HG02610 (cell line): ENCODE data around the gene LGALS1.
A peak's percentile ranks its signal among the peaks of the same experiment; 100 is the strongest.
"Not testable (repeated sequence)": the region's sequence is repeated elsewhere in the genome, so short reads cannot be mapped to it uniquely, and the experiment has no call there.

Experiments
- ATAC-seq: cut with Tn5 transposase; IDR thresholded peaks from one replicate; pipeline ENCODE4 v1.9.1; 2021; ENCODE audit warnings: mild to moderate bottlenecking, moderate library complexity; ENCODE audit not compliant: unreplicated experiment

Gene LGALS1

DNA sequence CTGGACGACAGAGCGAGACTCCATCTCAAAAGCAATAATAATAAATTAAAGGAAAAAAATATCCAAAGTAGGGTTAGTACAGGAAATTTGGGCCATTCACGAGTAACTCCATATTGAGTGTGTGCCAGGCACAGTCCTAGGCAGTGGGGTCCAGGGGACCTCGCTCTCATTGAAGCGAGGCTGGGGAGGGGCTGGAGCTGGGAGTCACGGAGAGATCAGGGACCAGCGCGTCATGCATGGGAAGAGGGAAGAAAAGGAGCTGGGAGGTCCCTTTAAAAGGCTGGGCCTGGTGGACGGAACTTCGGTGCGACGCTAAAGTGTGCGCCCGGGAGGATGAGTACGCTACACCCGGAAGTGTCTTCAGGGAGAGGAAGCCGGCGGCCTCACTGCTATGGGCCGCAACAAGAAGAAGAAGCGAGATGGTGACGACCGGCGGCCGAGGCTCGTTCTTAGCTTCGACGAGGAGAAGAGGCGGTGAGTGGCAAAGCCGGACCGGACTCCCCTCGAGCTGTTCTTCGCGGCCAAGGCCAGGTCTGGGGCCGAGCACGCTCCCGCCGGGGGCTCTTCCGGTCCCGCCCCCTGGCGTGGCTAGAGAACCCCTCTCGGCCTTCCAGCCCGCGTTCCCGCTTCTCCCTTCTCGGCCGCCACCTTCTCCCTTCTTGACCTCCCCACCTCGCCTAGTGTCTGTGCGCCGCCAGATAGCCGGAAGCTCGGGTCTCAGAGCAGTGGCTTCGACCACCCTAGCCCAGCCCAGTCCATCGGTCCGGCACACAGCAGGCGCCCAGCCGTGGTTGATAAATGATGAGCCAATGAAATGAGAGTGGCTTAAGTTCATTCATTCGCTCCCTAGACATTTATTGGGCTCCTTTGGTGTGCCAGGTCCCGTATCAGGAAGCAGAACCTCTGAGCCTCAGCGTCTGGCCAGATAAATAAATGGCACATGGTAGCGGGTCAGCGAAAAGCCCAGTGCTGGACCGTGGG is 10.9 kb downstream of the LGALS1 start, which contains the start of gene NOL12:
TSS of gene NOL12 (plus strand) at position 342 of the 981 bp plus-strand sequence. CDS start at position 392, 50 bp downstream.
- peak; percentile 66 for ATAC-seq

GRCh38 chr22:37690407-37690806 is 15.0 kb downstream of the LGALS1 start:
- ATAC-seq: no peak

- no peak for ATAC-seq
Measured at GRCh38 chr22:37690901-37691504, 15.6 kb downstream of the LGALS1 start.

GRCh38 chr22:37692627-37693285 is 17.3 kb downstream of the LGALS1 start:
- ATAC-seq: no peak

- ATAC-seq: not testable (repeated sequence)
Measured at GRCh38 chr22:37694131-37694530, 18.7 kb downstream of the LGALS1 start.

DNA sequence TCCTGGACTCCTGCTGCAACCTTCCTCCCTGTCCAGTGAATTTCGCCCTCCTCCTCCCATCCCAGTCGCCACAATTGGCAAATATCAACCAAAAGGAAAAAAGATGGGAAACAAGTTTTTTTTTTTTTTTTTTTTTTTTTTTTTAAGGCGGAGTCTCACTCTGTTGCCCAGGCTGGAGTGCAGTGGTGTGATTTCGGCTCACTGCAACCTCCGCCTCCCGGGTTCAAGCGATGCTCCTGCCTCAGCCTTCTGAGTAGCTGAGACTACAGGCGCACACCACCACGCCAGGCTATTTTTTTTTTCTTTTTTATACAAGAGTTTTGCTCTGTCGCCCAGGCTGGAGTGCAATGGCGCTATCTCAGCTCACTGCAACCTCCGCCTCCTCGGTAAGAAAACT is 20.8 kb downstream of the LGALS1 start:
- not testable (repeated sequence) for ATAC-seq

DNA sequence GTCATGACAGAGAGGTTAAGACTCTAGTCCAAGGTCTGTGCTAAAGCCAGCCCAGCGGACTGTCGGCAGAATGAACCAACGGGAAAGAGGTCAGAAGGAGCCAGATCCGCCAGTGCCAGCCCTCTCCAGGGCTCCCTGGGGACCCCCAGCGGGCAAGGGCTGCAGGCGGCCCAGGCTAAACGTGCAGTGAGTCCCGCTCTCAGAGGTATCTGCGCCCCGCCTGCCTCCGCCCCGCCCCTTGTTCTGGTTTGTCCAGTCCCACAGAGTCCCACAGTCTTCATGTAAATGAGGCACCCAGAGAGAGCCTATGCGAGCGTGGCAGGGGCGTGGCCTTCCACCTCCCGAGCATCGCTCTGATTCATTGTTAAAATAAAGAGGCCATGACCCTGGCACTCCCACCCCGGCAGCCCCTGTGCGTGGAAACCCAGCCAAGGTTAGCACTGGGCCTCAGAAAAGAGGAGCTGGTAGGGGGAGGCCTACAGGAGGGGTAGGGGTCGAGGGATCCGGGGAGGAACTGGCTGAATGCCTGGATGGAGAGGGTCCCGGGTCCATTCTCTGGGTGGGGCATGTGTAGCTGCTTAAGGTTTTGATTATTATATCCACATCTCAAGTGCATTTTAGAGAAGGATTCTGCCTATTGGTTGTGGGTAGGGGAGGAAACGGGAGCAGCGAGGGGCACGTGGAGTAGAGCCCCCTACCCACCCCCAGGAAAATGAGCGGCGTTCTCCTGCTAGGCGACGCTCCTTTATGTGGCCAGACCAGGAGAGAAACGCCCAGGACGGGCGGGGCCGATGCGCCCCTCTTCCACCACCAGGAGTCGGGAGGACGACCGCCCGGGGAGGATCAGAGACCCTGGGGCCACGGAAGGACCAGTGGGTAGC is 21.5 kb downstream of the LGALS1 start, which contains the start of gene TRIOBP:
TSS of gene TRIOBP (plus strand) at position 392 of the 881 bp plus-strand sequence. CDS start 4,318 bp downstream, outside the sequence.
- peak; percentile 91 for ATAC-seq

DNA sequence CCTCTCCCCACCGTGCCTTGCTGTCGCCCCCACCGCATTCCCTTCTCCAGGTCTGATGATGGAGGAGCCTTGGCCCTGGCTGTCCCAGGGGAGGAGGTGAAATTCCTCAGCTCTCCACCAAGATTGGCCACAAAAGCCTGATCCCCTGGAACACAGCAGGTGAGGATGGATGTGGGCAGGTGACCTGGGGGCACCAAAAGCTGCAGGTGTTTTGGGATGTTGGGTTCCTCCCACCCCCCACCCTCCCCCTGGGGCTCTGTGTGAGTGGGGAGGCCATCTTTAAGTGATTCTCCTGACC is 22.1 kb downstream of the LGALS1 start:
- no peak for ATAC-seq

- ATAC-seq: no peak
Measured at GRCh38 chr22:37701141-37701786, 25.8 kb downstream of the LGALS1 start.

- ATAC-seq: no peak
Measured at GRCh38 chr22:37703906-37704305, 28.5 kb downstream of the LGALS1 start.

DNA sequence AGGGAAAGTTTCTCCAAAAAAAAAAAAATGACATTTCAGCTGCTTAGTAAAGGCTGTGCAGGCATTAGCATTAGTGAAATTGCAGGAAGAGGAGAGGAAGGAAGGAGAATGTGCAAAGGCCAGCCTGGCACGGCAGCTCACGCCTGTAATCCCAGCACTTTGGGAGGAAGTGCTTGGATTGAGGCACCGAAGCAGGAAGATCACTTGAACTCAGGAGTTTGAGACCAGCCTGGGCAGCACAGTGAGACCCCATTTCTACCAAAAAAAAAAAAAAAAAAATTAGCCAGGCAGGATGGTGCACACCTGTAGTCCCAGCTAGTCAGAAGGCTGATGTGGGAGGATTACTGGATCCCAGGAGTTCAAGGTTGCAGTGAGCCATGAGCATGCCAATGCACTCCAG is 29.2 kb downstream of the LGALS1 start:
- no peak for ATAC-seq

- no peak for ATAC-seq
Measured at GRCh38 chr22:37705205-37705604, 29.8 kb downstream of the LGALS1 start.

DNA sequence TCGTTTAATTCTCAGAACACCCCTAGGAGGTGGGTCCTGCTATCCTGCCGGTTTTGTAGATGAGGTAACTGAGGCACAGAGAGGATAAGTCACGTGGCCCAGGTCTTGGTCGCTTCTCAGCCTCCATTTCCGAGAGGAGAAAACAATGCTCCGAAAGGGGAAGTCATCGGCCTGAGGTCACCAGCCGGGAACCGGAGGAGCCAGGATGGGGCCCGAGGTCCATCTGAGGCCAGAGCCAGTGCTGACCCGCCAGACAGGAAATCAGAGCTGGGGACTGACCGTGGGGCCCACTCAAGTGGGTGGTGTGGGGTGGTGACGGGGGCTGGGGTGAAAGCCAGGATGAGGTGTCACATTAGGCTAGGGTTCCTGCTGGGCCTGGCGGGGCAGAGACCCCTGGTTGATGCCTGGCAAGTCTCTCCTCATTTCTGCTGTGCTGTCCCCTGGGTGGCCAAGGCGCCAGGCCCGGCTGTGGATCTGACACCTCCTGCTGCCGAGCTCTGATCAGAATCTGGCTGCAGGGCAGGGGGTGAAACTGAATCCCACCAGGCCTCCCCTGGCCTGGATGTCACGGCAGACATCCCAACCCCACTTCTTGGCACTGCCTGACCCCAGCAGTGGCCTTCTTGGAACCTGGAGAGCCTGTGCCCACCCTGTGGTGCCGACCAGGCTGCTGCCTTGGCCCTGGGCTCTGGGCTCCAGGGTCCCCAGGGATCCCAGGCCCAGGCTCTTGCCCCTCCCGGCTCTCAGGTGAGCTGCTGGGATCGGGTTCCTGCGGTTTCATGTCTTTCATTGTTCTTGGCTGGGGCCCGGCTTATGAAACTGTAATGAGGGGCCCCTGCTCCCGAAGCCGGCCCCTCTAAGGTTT is 33.4 kb downstream of the LGALS1 start:
- ATAC-seq: no peak

GRCh38 chr22:37709445-37709765 is 34.0 kb downstream of the LGALS1 start:
- no peak for ATAC-seq

DNA sequence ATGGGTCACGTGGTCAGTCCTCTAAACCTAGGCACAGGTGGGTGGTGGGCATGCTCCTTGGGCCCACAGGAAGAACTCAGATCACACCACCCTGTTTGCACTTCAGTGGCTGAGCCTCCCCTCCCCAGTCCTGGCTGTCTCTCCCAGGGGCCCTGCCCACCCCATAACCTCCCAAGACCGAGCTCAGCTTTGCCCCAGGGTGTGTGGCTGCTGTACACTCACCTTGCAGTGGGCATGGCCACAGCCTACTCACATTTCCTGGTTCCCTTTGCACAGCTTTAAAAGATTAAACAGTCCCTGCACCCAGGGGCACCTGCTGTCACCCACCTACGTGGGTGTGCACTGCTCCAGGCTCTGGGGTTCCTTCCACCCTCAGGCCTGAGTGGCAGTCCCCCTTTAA is 35.2 kb downstream of the LGALS1 start:
- ATAC-seq: no peak

DNA sequence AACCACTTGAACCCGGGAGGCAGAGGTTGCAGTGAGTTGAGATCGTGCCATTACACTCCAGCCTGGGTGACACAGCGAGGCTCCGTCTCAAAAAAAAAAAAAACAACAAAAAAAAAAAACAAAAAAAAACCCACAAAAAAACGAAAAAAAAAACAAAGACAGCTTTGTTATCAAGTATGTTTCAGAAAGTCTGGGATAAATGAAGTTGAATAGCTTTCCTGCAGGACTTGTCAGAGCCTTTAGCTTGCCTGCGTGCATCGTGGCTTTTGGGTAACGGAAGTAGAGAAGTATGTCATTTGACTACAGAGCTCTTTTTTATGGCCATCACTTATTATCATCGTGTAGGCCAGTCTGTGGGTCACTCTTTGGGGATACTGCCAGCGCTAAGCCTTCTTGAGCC is 36.1 kb downstream of the LGALS1 start:
- ATAC-seq: no peak

GRCh38 chr22:37713761-37714160 is 38.3 kb downstream of the LGALS1 start:
- no peak for ATAC-seq

- no peak for ATAC-seq
Measured at GRCh38 chr22:37714634-37715033, 39.2 kb downstream of the LGALS1 start.

- no peak for ATAC-seq
Measured at GRCh38 chr22:37715760-37716159, 40.3 kb downstream of the LGALS1 start.
